Progenitor cell of endocrine pancreas (in vitro differentiated cells): ENCODE measurements around the gene ACTBL2. TPM values are rescaled to one million over a fixed set of nuclear protein-coding genes. Genes with fewer than 3 reads are reported as not detected.

Experiments used
- DNase-seq: peaks from one replicate; pipeline ENCODE4 v3.0.0; 2021; ENCODE audit warnings: low spot score; ENCODE audit not compliant: unreplicated experiment
- H3K27ac Mint-ChIP-seq: 2 replicates; pipeline ENCODE4 v1.8.0; 2021; ENCODE audit warnings: mild to moderate bottlenecking, moderate library complexity, mixed read lengths
- H3K27me3 Mint-ChIP-seq: 2 replicates; pipeline ENCODE4 v1.8.0; 2021; ENCODE audit warnings: mixed read lengths
- H3K36me3 Mint-ChIP-seq: 2 replicates; pipeline ENCODE4 v1.8.0; 2022; ENCODE audit warnings: mixed read lengths; ENCODE audit not compliant: insufficient read depth
- H3K4me1 Mint-ChIP-seq: 2 replicates; pipeline ENCODE4 v1.8.0; 2021; ENCODE audit warnings: low read depth, mixed read lengths
- H3K4me3 Mint-ChIP-seq: 2 replicates; pipeline ENCODE4 v1.8.0; 2021; ENCODE audit warnings: low read depth, mild to moderate bottlenecking, moderate library complexity, mixed read lengths
- H3K9me3 Mint-ChIP-seq: 2 replicates; pipeline ENCODE4 v1.8.0; 2021; ENCODE audit warnings: low read depth, mixed read lengths
- CTCF ChIP-seq: fragments of 200-600 bp; sonication (generic); IDR thresholded peaks from one replicate; pipeline ENCODE4 v1.5.0; 2021; ENCODE audit warnings: antibody characterized with exemption, mild to moderate bottlenecking; ENCODE audit not compliant: unreplicated experiment
- total RNA-seq: library from RNA; stranded (reverse); gene quantifications from 2 replicates; pipeline ENCODE4 v1.2.1, GENCODE V29; 2021

ACTBL2 gene
- total RNA-seq, 1 donor from 2014 or later, result not detected

GRCh38 chr5:57434683-57435082 lies 47.9 kb downstream of the ACTBL2 start:
- Mint-ChIP-seq H3K4me1 (peaks cover 14% of the 10 kb centered on the region), H3K4me3 (no peak overlapping the region), H3K27ac (peak overlapping the region; percentile 9), H3K36me3 (no peaks in the 10 kb centered on the region), H3K27me3 (no peaks in the 10 kb centered on the region), H3K9me3 (peaks cover 8% of the 10 kb centered on the region)
- no peak for DNase-seq
- no peak for TF ChIP-seq CTCF

GRCh38 chr5:57434227-57434640 lies 48.4 kb downstream of the ACTBL2 start:
- no peak for DNase-seq
- Mint-ChIP-seq H3K4me1 (peaks cover 14% of the 10 kb centered on the region), H3K4me3 (no peak overlapping the region), H3K36me3 (no peaks in the 10 kb centered on the region), H3K9me3 (peaks cover 8% of the 10 kb centered on the region), H3K27ac (no peak overlapping the region), H3K27me3 (no peaks in the 10 kb centered on the region)
- no peak for TF ChIP-seq CTCF

- Mint-ChIP-seq H3K36me3 (no peaks in the 10 kb centered on the region), H3K9me3 (peaks cover 8% of the 10 kb centered on the region), H3K4me3 (no peak overlapping the region), H3K27ac (no peak overlapping the region), H3K4me1 (peaks cover 14% of the 10 kb centered on the region), H3K27me3 (no peaks in the 10 kb centered on the region)
- DNase-seq, result no peak
- TF ChIP-seq CTCF, result peak; percentile 11
Measured at GRCh38 chr5:57432876-57433275, 49.7 kb downstream of the ACTBL2 start.

DNA sequence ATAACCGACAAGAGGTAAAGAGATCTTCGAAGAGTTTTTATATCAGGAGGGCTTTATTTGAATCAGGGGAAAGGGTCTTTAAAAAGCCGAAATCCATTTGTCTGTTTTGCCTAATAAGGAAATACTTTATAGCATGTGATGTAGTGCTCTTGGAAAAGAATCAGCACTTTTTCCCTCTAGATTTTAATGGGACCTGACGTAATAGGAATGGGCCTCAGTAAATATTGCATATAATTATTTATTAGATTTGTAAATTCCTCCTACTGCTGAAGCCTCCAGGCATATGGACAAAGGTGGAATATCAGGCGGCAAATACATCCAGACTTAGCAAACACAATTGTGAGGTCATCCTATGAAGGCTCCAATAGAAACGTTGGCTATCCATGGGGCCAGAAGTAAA lies 50.9 kb downstream of the ACTBL2 start:
- Mint-ChIP-seq H3K27ac (no peak overlapping the region), H3K27me3 (no peaks in the 10 kb centered on the region), H3K36me3 (no peaks in the 10 kb centered on the region), H3K9me3 (peaks cover 8% of the 10 kb centered on the region), H3K4me3 (no peak overlapping the region), H3K4me1 (peaks cover 14% of the 10 kb centered on the region)
- no peak for TF ChIP-seq CTCF
- no peak for DNase-seq
